OCI-LY3 (cell line): Measurements from ENCODE around the gene LOXL3.

ENCODE experiments used
- EZH2phosphoT487 ChIP-seq: fragments of 200-600 bp; shearing (Covaris generic); IDR thresholded peaks from 2 replicates; pipeline ENCODE4 v1.6.1; 2018; ENCODE audit warnings: antibody characterized with exemption, mixed run types, low read depth
- TF ChIP-seq, protein P1 (sequence below): fragments of 200-600, 300-600 bp; sonication (generic); IDR thresholded peaks from 2 replicates; pipeline ENCODE4 v1.5.1; 2014; ENCODE audit warnings: antibody characterized with exemption, low read length, low read depth

DNA sequence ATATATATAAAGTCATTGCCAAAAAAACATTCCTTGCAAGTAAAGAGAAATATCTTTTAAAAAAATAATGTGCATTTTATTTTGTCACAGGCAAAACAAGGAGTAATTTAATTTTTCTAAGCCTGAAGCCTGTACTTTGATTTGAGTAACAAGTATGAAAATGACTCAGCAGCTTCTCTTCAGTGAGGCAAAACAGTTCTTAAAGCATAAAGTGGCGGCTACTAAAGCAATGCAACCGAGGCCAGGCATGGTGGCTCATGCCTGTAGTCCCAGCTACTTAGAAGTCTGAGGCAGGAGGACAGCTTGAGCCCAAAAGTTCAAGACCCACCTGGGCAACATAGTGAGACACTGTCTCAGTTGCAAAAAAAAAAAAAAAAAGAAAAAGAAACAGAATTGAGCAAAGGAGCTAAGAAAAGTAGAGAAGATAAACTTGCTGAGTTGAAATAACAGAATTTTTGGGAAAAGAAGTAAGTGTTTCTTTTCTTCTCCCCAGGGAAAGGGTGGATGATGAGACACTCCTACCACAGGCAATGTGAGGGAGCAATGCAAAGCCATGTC lies 30.4 kb upstream of the LOXL3 start:
- TF ChIP-seq, protein P1, sequence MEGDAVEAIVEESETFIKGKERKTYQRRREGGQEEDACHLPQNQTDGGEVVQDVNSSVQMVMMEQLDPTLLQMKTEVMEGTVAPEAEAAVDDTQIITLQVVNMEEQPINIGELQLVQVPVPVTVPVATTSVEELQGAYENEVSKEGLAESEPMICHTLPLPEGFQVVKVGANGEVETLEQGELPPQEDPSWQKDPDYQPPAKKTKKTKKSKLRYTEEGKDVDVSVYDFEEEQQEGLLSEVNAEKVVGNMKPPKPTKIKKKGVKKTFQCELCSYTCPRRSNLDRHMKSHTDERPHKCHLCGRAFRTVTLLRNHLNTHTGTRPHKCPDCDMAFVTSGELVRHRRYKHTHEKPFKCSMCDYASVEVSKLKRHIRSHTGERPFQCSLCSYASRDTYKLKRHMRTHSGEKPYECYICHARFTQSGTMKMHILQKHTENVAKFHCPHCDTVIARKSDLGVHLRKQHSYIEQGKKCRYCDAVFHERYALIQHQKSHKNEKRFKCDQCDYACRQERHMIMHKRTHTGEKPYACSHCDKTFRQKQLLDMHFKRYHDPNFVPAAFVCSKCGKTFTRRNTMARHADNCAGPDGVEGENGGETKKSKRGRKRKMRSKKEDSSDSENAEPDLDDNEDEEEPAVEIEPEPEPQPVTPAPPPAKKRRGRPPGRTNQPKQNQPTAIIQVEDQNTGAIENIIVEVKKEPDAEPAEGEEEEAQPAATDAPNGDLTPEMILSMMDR = no peak
- TF ChIP-seq EZH2phosphoT487 = no peak
